ENCODE results near the gene IL17D. TPM values are rescaled to one million over a fixed set of nuclear protein-coding genes. Genes with fewer than 3 reads are reported as not detected.
A peak's percentile ranks its signal among the peaks of the same experiment; 100 is the strongest.

IL17D gene, protein sequence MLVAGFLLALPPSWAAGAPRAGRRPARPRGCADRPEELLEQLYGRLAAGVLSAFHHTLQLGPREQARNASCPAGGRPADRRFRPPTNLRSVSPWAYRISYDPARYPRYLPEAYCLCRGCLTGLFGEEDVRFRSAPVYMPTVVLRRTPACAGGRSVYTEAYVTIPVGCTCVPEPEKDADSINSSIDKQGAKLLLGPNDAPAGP
- total RNA-seq: 1 to 10 TPM; 4.2 to 9.9 (median 6.7) TPM

DNA sequence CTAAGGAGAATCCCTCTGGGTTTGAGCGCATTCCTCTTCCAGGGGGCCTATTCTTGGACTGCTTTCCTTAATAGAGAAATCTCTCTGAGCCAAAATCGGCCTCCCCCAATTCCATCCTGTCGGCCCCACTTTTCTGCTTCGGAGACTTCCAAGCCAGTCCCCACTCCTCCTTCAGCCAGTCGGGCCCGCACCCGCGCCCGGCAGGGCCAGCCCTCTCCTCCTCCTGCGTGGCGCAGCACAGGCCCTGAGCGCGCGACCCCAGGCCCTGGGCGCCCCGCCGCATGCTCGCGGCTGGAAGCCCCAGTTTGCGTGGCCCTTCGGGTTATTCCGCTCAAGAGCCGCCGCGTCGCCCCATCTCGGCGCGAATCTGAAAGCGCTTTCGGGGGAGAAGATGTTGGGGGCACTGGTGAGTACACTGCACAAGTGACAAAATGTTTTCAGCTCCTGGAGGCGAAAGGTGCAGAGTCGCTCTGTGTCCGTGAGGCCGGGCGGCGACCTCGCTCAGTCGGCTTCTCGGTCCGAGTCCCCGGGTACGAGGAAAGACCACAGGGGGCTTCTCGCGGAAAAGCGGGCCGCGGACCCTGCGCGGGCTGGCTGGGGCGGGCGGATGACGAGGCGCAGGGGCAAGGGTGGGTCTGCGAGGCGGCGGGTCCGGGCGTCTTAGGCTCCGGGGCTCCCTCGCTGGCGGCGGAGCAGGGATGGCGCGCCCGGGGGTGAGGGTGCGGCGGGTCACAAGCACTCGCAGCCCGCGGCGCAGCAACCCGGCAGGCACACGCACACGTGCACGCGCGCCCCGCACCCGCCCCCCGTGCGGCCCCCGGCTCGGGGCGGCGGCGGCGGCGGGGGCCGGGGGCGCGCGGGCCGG lies at the start of gene IL17D:
Gene IL17D, plus strand, starts transcription at position 785 of the 865 bp plus-strand sequence. CDS start 303 bp downstream, outside the sequence.
- DNase-seq (ENCODE audit: extremely low spot score): no peak
- Histone ChIP-seq H3K27ac (replicated peaks in 1 of 4) (peak within 1 kb of the TSS; percentile 63 to 83 (median 80)), H3K27me3 (no peaks in the 10 kb centered on the region), H3K36me3 (no peaks in the 10 kb centered on the region), H3K4me3 (peak within 1 kb of the TSS; percentile 66 to 88 (median 76)), H3K4me1 (peaks cover 7 to 25% (median 20%) of the 10 kb centered on the region in 4 donors), H3K9me3 (no peaks in the 10 kb centered on the region)
- TF ChIP-seq, protein P1, sequence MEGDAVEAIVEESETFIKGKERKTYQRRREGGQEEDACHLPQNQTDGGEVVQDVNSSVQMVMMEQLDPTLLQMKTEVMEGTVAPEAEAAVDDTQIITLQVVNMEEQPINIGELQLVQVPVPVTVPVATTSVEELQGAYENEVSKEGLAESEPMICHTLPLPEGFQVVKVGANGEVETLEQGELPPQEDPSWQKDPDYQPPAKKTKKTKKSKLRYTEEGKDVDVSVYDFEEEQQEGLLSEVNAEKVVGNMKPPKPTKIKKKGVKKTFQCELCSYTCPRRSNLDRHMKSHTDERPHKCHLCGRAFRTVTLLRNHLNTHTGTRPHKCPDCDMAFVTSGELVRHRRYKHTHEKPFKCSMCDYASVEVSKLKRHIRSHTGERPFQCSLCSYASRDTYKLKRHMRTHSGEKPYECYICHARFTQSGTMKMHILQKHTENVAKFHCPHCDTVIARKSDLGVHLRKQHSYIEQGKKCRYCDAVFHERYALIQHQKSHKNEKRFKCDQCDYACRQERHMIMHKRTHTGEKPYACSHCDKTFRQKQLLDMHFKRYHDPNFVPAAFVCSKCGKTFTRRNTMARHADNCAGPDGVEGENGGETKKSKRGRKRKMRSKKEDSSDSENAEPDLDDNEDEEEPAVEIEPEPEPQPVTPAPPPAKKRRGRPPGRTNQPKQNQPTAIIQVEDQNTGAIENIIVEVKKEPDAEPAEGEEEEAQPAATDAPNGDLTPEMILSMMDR (IDR thresholded peaks at IDR 0.05): no peak
- TF ChIP-seq EP300 (IDR thresholded peaks at IDR 0.05): no peak
- TF ChIP-seq POLR2AphosphoS5 (IDR thresholded peaks at IDR 0.05): no peak
- TF ChIP-seq POLR2A (IDR thresholded peaks at IDR 0.05; ENCODE audit: low read depth): no peak
- intact Hi-C loops (cut with DNase I): no loop called here
- under 1% methylated on average over 11 of the region's 94 CpGs for WGBS

DNA sequence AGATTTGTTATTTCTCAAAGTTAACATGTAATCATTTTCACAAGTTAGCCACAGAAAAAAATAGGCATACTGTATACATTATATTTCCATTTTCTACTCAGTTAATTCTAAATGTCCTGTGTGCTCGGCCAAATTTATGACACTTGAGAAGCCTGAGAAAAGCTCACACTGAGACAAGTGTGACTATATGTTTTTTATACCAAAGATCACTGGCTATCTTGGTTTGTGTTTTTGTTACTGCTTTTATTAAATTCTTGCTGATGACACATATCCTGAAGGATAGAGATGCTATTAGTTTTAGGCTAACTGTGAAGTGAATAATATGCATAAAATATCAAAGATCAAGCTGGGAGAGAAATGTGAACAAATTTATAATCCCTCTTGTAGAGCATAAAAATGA lies 49.3 kb upstream of the IL17D start:
- Histone ChIP-seq H3K9me3 (no peaks in the 10 kb centered on the region), H3K36me3 (peaks cover 0 to 23% (median 0%) of the 10 kb centered on the region in 4 donors), H3K4me1 (no peaks in the 10 kb centered on the region), H3K27ac (replicated peaks in 1 of 4) (no peak overlapping the region), H3K27me3 (no peaks in the 10 kb centered on the region), H3K4me3 (no peak overlapping the region)
- TF ChIP-seq EP300 (IDR thresholded peaks at IDR 0.05): no peak
- TF ChIP-seq POLR2A (IDR thresholded peaks at IDR 0.05; ENCODE audit: low read depth): no peak
- TF ChIP-seq POLR2AphosphoS5 (IDR thresholded peaks at IDR 0.05): no peak
- TF ChIP-seq, protein P1 (IDR thresholded peaks at IDR 0.05): no peak
- no peak for DNase-seq (ENCODE audit: extremely low spot score)
- intact Hi-C loops (cut with DNase I): no loop called here
- WGBS: 95% methylated on average over 1 of the region's 1 CpG

DNA sequence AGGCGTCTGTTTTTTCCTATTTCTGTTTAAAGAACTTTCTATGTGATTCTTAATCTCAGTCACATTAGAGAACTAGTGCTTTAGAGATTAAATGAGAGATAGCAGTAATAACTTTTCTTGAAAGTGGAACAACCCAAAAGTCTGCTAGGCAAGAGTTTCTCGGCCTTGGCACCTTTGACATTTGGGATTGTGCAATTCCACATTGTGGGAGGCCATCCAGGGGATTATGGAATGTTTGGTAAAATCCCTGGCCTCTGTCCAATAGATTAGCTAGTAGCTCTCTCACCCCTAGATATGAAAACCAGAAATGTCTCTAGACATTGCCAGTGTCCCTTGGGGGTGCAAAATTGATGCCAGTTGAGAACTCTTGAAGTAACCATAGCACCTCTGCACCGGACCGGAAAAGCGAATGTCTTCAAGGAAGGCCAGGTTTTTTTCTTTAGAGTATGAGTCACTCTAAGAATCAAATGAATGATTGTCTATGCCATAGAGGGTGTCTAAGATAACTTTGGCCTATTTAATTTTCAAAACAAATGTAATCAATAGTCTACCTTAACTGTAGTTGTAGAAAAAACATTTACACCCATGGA lies 45.0 kb upstream of the IL17D start:
- peaks cover 0 to 44% (median 5%) of the 10 kb centered on the region in 4 donors for H3K36me3 ChIP-seq
- no peak for DNase-seq (ENCODE audit: extremely low spot score)
- no peak overlapping the region for H3K27ac ChIP-seq (replicated peaks in 1 of 4)
- no peaks in the 10 kb centered on the region for H3K9me3 ChIP-seq
- WGBS: 89% methylated on average over 5 of the region's 5 CpGs
- TF ChIP-seq EP300 (IDR thresholded peaks at IDR 0.05) (no peak), POLR2A (IDR thresholded peaks at IDR 0.05; ENCODE audit: low read depth) (no peak), POLR2AphosphoS5 (IDR thresholded peaks at IDR 0.05) (no peak)
- TF ChIP-seq, protein P1 (IDR thresholded peaks at IDR 0.05): no peak
- H3K27me3 ChIP-seq: no peaks in the 10 kb centered on the region
- H3K4me1 ChIP-seq: no peaks in the 10 kb centered on the region
- no peak overlapping the region for H3K4me3 ChIP-seq
- intact Hi-C loops (cut with DNase I): no loop called here

DNA sequence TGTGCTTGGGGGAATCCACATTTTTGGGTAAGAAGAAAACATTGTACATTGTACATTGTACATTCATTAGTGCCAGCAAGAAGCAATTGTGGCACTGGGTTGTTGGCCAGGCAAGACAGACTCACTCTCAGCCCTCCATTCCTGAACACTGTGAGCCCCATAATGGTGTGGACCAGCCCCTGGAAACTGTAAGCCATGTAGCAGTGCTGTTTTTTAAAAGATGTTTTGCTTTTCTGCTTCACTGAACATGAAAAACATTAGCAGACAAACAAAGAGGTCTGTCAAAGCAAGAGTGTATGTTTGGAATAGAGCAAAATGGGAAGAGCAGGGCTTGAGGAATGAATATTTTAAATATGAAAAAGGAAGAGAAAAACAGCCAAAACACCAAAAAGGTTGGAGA lies 39.1 kb upstream of the IL17D start:
- H3K4me3 ChIP-seq: no peak overlapping the region
- H3K36me3 ChIP-seq: peaks cover 0 to 28% (median 13%) of the 10 kb centered on the region in 4 donors
- TF ChIP-seq POLR2AphosphoS5 (IDR thresholded peaks at IDR 0.05) (no peak), EP300 (IDR thresholded peaks at IDR 0.05) (no peak), POLR2A (IDR thresholded peaks at IDR 0.05; ENCODE audit: low read depth) (no peak)
- TF ChIP-seq, protein P1 (IDR thresholded peaks at IDR 0.05): no peak
- no peaks in the 10 kb centered on the region for H3K27me3 ChIP-seq
- no peak overlapping the region for H3K27ac ChIP-seq (replicated peaks in 1 of 4)
- H3K4me1 ChIP-seq: no peaks in the 10 kb centered on the region
- H3K9me3 ChIP-seq: no peaks in the 10 kb centered on the region
- no peak for DNase-seq (ENCODE audit: extremely low spot score)
- intact Hi-C loops (cut with DNase I): no loop called here
